HG03064 (cell line): ENCODE measurements around the gene RAB11B.
"Not testable (repeated sequence)": the region's sequence is repeated elsewhere in the genome, so short reads cannot be mapped to it uniquely, and the experiment has no call there.

Source experiments
- ATAC-seq: cut with Tn5 transposase; IDR thresholded peaks from one replicate; pipeline ENCODE4 v1.9.1; 2021; ENCODE audit warnings: low read depth; ENCODE audit not compliant: unreplicated experiment

RAB11B gene

DNA sequence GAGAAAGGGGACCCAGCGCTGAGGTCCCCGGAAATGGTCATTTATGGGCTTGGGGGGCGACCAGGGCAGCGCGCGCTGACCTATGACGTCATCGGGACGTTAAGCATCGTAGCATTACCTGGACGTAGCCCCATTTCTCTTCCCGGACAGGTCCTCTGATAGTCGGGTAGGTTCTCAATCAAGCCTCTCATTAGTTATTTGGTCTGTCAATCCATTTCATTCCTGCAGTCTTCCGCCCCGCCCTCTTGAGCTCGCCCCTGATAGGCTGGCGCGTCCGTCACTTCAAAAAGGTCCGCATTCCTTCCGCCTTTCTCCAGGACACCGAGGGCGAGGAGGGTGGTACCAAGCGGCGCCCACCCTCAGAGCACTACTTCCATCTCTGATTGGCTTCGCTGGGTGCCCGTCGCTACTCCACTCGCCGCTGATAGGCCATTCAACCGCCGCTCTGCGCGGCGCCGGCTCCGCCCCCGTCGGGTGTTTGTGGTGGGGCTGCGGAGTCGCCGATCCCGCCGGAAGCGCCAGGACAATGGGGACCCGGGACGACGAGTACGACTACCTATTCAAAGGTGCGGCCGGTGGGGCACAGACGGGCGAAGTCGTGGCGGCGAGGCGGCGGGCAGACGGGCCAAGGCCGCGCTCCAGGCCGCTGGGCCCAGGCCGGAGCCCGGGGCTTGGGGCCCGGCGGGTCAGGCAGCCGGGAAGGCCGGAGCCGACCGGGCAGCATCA is at the start of gene RAB11B:
Gene RAB11B (plus strand): TSS at position 470 of the 726 bp plus-strand sequence. CDS start 57 bp downstream, at position 527.
- ATAC-seq = peak; percentile 88

DNA sequence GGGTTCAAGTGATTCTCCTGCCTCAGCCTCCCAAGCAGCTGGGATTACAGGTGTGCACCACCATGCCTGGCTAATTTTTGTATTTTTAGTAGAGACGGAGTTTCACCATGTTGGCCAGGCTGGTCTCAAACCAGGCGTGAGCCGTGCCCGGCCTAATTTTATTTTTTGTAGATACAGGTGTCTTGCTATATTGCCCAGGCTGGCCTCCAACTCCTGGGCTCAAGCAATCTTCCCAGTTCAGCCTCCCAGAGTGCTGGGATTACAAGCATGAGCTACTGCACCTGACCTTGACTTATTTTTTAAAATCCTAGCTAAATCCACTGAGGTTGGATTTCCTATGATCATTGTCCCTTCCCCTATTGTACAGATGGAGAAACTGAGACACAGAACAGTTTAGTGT is 48.7 kb upstream of the RAB11B start:
- ATAC-seq = not testable (repeated sequence)

DNA sequence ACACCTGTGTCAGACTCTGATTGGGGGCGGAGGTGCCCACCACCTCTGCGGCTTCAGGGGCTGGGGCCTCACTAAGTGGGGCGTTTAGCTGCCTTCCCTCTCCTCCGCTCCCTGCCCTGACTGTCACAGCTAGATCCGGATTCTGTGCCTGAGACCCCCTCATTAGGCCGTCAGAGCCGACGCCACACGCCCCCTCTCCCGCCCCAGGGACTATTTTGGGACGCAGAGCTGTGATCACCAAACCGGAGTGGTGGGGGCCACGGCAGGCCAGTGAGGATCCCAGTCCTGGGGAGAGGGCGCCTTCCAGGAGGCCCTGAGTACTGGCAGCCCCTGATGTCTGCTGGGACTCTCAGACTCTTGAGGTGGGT is 47.9 kb upstream of the RAB11B start:
- no peak for ATAC-seq

DNA sequence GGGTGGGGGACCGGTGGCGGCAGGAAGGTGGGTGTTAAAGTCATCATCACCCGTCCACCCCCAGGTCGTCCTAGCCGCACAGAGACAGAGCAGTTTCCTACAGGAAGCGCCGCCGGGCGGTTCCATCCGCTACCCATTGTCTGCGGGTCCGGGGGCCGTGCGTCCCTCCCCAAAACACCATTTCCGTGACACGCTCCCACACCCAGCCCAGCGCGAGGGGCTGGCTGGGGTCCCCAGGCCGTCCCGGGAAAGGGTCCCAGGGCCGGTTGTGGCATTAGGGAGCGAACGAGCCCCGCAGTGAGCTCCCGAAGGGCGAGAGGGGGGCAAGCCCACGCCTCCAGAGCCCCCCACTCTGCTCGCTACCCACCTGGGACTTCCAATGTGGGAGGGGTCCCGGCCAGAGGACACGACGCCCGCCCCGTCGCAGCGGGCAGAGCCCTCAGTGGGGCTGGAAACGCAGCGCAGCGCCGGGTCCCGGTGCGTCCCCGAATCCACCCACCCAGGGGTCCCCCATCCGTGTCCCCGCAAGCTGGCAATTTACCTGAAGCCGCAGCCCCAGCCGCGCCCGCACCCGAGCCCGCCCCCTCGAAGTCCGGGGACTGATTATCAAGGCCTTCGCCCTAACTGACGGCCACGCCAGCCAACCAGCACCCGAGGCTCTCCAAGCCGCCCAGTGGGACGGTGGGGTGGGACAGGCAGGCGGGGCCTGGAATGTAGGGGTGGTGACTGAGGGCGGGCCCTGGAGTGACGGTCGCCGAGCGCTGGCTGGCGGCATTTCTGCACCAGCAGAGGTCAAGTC is 47.3 kb upstream of the RAB11B start, which contains the start of gene KANK3:
Gene KANK3 (minus strand): TSS at position 579 of the 799 bp plus-strand sequence. CDS start 5,434 bp downstream, outside the sequence.
- peak; percentile 78 for ATAC-seq

DNA sequence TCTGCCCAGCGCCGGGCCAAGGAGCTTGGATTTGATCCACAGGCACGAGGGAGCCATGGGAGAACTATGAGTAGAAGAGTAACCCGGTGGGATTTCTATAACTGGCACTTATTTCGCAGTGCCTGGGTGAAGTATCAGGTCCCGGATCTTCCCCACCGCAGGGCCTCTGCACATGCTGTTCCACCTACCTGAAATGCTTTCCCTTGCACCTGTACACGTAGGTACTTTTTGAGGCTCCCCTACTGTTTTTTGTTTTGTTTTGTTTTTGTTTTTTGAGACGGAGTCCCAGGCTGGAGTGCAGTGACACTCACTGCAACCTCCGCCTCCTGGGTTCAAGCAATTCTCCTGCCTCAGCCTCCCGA is 46.7 kb upstream of the RAB11B start:
- ATAC-seq = no peak

DNA sequence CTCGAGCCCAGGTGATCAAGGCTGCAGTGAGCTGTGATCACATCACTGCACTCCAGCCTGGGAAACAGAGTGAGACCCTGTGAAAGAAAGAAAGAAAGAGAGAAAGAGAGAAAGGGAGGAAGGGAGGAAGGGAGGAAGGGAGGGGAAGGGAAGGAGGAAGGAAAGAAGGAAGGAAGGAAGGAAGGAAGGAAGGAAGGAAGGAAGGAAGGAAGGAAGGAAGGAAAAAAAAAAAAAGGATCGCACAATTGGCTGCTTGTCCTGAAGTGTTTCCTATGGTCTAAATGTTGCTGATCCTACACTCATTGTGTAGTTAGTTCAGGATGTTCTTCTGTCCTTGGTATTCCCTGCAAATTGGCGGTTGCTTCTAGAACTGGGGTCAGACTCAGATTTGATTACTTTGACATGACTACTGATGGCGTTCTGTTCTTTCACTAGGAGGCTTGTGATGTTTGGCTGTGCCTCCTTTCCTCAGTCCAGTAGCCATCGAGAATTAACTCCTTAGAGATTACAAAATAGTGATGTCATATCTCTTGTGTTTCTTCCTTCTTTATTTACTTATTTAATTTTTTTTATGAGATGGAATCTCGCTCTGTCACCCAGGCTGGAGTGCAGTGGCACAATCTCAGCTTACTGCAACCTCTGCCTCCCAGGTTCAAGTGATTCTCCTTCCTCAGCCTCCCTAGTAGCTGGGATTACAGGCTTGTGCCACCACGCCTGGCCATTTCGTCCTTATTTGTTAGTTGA is 40.4 kb upstream of the RAB11B start:
- ATAC-seq = not testable (repeated sequence)

DNA sequence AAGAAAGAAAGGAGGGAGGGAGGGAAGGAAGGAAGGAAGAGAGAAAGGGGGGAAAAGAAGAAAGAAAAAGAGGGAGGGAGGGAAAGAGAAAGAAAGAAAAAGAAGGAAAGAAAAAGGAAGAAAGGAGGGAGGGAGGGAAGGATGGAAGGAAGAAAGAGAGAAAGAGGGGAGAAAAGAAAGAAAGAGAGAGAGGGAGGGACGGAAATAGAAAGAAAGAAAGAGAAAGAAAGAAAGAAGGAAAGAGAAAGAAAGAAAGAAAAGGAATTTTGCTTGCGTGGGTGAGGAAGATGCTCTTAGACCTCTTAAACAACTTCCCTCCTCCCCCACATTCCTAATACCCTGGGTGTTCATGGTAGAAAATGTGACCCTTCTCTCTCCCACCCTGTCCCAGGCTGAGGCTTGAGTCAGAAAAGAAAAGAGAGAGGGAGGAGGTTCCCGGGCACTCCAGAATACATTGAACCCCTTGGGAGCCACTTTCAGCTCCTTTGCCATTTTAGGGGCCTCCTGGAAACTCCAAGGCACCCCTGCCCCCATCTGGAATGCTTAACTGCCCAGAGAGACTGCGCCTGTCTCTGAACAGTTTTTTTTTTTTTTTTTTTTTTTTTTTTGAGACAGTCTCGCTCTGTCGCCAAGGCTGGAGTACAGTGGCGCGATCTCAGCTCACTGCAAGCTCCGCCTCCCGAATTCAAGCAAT is 37.9 kb upstream of the RAB11B start:
- no peak for ATAC-seq

DNA sequence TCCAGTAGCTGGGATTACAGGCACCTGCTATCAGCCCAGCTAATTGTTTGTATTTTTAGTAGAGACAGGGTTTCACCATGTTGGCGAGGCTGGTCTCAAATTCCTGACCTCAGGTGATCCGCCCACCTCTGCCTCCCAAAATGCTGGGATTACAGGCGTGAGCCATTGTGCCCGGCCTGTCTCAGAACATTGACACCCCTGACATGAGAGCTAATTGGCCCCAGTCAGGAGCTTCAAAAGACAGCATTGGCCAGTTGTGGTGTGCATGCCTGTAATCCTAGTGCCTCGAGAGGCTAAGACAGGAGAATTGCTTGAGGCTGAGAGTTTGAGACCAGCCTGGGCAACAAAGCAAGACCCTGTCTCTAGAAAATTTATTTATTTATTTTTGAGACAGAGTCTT is 37.3 kb upstream of the RAB11B start:
- ATAC-seq = not testable (repeated sequence)

DNA sequence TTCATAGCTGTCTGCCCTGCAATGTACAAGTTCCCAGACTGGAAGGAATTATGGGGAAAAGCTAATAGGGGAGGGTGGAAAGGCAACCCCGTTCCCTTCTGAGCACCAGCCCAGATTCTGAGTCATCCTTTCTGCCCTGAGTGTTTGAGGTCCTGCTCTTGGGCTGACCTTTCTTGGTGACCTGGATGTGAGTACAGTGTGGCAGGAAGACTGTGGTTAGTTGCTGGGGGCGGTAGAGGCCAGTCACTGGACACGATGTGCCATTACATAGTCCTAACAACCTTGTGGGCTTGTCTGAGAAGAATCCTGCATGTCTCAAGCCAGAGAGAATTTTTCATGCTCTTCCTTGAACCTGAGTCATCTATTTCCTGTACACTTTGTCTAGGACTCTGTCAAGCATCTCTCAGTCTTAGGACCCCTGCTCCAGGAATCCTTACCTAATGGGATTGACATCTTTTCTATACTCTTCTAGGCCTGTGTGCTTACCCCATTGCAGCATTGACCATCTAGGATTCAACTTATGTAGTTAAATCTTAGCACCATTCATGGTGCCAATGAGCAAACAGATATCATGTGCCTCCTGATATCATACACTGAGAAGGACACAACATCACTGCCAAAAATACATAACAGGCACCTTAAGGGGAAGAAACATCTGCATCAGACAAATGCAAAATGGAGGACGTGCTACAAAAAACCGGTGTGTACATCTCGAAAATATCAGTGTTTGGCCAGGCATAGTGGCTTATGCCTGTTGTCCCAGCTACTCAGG is 34.3 kb upstream of the RAB11B start:
- ATAC-seq = no peak

DNA sequence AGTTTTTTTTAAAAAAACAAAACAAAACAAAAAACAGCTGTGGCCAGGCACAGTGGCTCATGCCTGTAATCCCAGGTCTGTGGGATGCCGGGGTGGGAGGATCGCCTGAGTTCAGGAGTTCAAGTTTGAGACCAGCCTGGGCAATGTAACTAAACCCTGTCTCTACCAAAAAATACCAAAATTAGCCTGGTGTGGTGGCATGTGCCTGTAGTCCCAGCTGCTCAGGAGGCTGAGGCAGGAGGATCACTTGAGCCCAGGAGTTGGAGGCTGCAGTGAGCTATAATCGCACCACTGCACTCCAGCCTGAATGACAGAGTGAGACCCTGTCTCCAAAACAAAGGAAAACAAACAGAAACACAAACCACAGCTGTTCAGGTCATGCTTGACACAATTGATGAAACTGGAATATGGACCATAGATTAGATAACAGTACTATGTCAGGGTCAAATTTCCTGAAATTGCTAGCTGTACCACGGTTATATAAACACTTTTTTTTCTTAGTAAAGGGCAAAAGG is 33.1 kb upstream of the RAB11B start:
- no peak for ATAC-seq

DNA sequence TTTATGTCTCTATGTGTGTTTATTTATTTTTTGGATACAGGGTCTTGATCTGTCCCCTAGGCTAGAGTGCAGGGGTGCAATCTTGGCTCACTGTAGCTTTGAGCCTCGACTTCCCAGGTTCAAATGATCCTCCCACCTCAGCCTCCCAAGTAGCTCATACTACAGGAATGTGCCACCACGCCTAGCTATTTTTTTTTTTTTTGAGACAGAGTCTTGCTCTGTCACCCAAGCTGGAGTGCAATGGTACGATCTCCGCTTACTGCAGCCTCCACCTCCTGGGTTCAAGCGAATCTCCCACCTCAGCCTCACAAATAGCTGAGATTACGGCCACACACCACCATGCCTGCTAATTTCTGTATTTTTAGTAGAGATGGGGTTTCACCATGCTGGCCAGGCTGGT is 31.2 kb upstream of the RAB11B start:
- no peak for ATAC-seq

DNA sequence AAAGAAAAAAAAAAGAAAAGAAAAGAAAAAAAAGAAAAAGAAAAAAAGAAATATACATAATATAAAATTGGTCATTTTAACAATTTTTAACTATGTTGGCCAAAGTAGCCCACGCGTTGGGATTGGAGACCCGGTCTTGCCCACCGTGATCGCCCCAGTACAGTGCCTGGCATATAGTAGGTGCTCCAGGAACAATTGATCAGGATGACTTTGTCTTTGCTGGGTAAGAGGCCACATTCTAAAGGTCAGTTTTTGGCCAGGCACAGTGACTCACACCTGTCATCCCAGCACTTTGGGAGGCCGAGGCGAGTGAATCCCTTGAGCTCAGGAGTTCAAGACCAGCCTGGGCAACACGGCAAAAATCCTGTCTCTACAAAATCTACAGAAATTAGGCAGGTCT is 30.0 kb upstream of the RAB11B start:
- ATAC-seq = no peak

DNA sequence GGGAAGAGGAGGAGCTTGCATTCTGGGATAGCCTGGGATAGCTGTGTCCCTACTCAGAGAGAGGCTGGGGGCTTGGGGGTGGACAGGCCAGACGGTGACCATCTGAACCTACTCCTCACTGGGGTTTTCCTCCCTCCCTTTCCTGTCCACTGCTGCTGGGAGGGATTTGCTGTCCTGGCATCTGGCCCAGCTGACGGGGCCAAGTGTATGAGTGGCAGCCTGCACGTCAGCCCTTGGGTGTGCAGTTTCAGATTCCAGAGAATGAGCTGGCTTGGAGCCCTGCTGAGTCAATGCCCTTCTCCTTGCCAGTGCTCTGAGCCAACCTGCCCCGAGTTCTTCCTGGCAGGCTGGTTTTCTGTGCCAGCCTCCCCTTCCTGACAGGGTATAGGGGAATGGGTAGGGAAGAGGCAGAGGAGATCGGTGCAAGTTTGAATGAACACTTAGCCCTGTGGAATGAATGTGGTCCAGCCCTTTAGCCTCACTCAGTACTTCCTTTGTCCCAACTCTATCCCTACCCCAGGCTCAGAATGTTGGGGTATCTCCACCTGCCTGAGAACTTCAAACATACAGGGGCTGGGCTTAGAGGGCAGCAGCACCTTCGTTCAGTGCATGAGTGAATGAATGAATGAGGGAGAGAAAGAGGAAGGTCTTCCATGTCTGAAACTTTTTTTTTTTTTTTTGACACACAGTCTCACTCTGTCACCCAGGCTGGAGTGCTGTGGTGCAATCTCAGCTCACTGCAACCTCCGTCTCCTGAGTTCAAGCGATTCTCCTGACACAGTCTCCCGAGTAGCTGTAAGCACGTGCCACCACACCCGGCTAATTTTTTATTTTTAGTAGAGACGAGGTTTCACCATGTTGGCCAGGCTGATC is 28.0 kb upstream of the RAB11B start:
- no peak for ATAC-seq

DNA sequence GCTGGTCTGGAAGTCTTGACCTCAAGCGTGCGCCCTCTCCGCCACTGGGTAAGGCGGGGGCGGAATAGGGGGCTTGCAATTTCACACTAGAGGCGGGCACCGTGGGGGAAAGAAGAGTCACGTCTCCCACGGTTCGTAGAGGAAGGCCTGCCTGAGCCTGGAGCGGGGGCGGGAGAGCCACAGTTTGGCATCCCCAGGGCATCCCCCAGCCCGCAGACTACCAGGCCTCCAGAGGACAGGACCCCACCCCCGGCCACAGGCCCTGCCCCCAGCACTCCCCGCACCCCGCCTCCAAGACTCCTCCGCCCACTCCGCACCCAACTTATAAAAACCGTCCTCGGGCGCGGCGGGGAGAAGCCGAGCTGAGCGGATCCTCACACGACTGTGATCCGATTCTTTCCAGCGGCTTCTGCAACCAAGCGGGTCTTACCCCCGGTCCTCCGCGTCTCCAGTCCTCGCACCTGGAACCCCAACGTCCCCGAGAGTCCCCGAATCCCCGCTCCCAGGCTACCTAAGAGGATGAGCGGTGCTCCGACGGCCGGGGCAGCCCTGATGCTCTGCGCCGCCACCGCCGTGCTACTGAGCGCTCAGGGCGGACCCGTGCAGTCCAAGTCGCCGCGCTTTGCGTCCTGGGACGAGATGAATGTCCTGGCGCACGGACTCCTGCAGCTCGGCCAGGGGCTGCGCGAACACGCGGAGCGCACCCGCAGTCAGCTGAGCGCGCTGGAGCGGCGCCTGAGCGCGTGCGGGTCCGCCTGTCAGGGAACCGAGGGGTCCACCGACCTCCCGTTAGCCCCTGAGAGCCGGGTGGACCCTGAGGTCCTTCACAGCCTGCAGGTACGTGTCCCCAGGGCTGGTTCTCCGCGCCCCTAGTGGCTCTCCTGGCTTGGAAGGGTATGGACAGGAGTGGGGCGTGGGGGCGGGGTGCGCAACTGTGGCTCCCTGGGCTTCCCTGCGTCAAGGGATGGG is 26.1 kb upstream of the RAB11B start, which contains the start of gene ANGPTL4:
Gene ANGPTL4 (plus strand): TSS at position 353 of the 969 bp plus-strand sequence. CDS start 167 bp downstream, at position 520.
- no peak for ATAC-seq

DNA sequence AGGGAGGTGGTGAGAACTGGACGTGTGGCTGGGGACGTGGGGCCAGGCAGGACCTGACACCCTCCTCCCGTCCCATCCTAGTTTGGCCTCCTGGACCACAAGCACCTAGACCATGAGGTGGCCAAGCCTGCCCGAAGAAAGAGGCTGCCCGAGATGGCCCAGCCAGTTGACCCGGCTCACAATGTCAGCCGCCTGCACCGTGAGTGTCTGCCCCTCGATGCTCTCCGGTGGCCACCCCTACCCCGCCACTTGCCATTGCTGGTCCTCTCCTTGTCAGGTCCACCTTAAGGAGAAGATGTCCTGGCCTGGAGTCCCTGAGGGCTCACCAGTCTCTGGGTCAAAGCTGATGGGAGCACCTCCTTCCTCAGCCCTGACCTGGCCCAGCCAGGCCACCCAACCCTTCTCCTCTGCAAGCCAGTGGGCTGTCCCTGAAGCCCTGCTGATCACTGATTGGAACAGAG is 24.0 kb upstream of the RAB11B start:
- no peak for ATAC-seq

DNA sequence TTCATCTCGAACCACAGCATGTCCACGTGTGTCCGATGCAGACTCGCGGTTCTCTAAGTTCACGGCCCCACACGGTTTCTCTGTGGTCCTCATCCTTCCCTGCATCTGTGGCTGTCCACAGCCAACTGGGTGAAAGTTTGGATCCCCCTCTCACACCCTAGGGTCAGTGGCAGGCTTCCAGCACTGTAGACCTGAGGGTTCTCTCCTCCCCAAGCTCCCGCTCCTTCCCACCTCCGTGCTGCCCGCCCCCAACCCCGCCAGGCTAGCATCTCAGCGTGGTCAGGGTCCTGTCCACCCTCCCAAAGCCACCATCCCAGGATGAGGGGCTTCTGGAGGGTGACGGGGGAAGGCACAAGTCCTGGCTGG is 23.2 kb upstream of the RAB11B start:
- ATAC-seq = no peak

DNA sequence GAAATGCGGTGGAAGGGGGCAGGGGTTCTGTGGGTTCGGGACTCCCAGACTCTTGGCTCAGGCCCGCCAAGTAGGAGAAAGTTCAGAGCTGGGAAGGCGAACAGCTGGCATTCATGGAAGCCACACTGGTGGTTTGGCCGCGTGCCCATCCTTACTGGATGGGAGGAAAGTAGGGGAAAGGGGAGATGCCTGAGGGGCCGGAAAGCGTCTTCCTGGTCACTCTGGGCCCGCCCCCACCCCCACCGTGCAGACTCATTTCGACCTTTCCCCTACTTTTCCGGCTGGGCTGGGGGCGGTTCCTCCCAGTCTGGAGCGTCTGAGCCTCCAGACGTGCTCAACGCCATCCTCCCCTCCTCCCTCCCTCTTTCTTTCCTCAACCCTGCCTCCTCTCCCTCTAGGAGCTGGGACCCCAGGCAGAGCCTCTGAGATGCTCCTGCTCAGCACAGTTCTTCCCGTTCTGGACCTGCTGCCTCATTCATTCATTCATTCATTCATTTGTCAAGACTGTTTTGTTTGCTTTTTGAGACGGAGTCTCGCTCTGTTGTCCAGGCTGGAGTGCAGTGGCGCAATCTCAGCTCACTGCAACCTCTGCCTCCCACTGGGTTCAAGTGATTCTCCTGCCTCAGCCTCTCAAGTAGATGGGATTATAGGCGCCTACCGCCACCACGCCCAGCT is 22.7 kb upstream of the RAB11B start:
- no peak for ATAC-seq
